ENCODE results near the gene FCHO2.
"Not testable (repeated sequence)": the region's sequence is repeated elsewhere in the genome, so short reads cannot be mapped to it uniquely, and the experiment has no call there.

The FCHO2 gene

GRCh38 chr5:73008831-73009230 lies 53.0 kb downstream of the FCHO2 start:
- no peak for TF ChIP-seq CTCF (conservative IDR thresholded peaks at IDR 0.05; ENCODE audit: control insufficient read depth, insufficient read depth, low read depth, low read length)

GRCh38 chr5:73011612-73012011 lies 55.8 kb downstream of the FCHO2 start:
- not testable (repeated sequence) for DNase-seq (ENCODE audit: low read depth); H3K4me3 ChIP-seq (ENCODE audit: control insufficient read depth, low read depth, low read length)

More at GRCh38 chr5:73008831-73009230, 53.0 kb downstream of the FCHO2 start:
- DNase-seq (ENCODE audit: low read depth) = no peak
- H3K4me3 ChIP-seq (ENCODE audit: control insufficient read depth, low read depth, low read length) = no peak overlapping the region

- no peak for DNase-seq (ENCODE audit: low read depth)
- TF ChIP-seq CTCF (conservative IDR thresholded peaks at IDR 0.05; ENCODE audit: control insufficient read depth, insufficient read depth, low read depth, low read length) = no peak
- no peak overlapping the region for H3K4me3 ChIP-seq (ENCODE audit: control insufficient read depth, low read depth, low read length)
Measured at GRCh38 chr5:73018892-73019291, 63.1 kb downstream of the FCHO2 start.

- no peak for DNase-seq (ENCODE audit: low read depth)
- H3K4me3 ChIP-seq (ENCODE audit: control insufficient read depth, low read depth, low read length) = no peak overlapping the region
- TF ChIP-seq CTCF (conservative IDR thresholded peaks at IDR 0.05; ENCODE audit: control insufficient read depth, insufficient read depth, low read depth, low read length) = no peak
Measured at GRCh38 chr5:73019766-73020165, 63.9 kb downstream of the FCHO2 start.

- no peak for DNase-seq (ENCODE audit: low read depth)
- TF ChIP-seq CTCF (conservative IDR thresholded peaks at IDR 0.05; ENCODE audit: control insufficient read depth, insufficient read depth, low read depth, low read length) = no peak
Measured at GRCh38 chr5:73022471-73023169, 66.8 kb downstream of the FCHO2 start.

GRCh38 chr5:73024946-73025544 lies 69.2 kb downstream of the FCHO2 start:
- DNase-seq (ENCODE audit: low read depth) = peak; percentile 10
- not testable (repeated sequence) for H3K4me3 ChIP-seq (ENCODE audit: control insufficient read depth, low read depth, low read length)

More at GRCh38 chr5:73022471-73023169, 66.8 kb downstream of the FCHO2 start:
- H3K4me3 ChIP-seq (ENCODE audit: control insufficient read depth, low read depth, low read length) = no peak overlapping the region

- peak; percentile 12 for TF ChIP-seq CTCF (conservative IDR thresholded peaks at IDR 0.05; ENCODE audit: control insufficient read depth, insufficient read depth, low read depth, low read length)
- DNase-seq (ENCODE audit: low read depth) = no peak
- no peak overlapping the region for H3K4me3 ChIP-seq (ENCODE audit: control insufficient read depth, low read depth, low read length)
Measured at GRCh38 chr5:73027361-73027760, 71.5 kb downstream of the FCHO2 start.

- no peak for TF ChIP-seq CTCF (conservative IDR thresholded peaks at IDR 0.05; ENCODE audit: control insufficient read depth, insufficient read depth, low read depth, low read length)
- no peak overlapping the region for H3K4me3 ChIP-seq (ENCODE audit: control insufficient read depth, low read depth, low read length)
- DNase-seq (ENCODE audit: low read depth) = no peak
Measured at GRCh38 chr5:73027816-73028215, 72.0 kb downstream of the FCHO2 start.

Data from fibroblast of mammary gland (primary cell).